ENCODE results near the gene LFNG. TPM values are rescaled to one million over a fixed set of nuclear protein-coding genes. Genes with fewer than 3 reads are reported as not detected.

Gene LFNG, protein sequence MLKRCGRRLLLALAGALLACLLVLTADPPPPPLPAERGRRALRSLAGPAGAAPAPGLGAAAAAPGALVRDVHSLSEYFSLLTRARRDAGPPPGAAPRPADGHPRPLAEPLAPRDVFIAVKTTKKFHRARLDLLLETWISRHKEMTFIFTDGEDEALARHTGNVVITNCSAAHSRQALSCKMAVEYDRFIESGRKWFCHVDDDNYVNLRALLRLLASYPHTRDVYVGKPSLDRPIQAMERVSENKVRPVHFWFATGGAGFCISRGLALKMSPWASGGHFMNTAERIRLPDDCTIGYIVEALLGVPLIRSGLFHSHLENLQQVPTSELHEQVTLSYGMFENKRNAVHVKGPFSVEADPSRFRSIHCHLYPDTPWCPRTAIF
- 12.2 and 16.6 TPM in 2 replicates for total RNA-seq

GRCh38 chr7:2519119-2519930 is at the start of gene LFNG:
TSS of gene LFNG (plus strand) at chr7:2519774. CDS start at chr7:2519862, 88 bp downstream.

DNA sequence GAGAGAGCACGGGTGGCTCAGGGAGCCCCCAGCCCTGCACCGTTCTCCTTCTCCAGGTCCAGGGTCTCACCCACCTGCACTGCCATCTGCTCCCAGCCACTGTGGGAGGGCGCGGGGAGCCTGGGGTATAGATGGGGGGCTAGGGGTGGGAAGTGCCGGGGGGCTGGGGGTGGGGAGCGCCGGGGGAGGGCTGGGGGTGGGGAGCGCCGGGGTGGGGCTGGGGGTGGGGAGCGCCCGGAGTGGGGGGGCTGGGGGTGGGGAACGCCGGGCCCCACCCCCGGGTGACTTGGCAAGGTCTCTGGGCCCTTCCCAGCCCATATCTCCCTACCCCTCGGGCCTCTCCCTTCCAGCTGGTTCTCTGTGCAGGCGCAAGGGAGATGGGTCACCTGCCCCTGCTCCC is 43.3 kb upstream of the LFNG start, which contains the start of gene GRIFIN:
Gene GRIFIN (minus strand): TSS at position 101 of the 400 bp plus-strand sequence. CDS start 15 bp downstream, at position 86.

GRCh38 chr7:2555121-2556052 is 35.8 kb downstream of the LFNG start, which contains the start of gene BRAT1:
TSS of gene BRAT1 (minus strand) at chr7:2555524. CDS start at chr7:2554431, 1,093 bp downstream.

DNA sequence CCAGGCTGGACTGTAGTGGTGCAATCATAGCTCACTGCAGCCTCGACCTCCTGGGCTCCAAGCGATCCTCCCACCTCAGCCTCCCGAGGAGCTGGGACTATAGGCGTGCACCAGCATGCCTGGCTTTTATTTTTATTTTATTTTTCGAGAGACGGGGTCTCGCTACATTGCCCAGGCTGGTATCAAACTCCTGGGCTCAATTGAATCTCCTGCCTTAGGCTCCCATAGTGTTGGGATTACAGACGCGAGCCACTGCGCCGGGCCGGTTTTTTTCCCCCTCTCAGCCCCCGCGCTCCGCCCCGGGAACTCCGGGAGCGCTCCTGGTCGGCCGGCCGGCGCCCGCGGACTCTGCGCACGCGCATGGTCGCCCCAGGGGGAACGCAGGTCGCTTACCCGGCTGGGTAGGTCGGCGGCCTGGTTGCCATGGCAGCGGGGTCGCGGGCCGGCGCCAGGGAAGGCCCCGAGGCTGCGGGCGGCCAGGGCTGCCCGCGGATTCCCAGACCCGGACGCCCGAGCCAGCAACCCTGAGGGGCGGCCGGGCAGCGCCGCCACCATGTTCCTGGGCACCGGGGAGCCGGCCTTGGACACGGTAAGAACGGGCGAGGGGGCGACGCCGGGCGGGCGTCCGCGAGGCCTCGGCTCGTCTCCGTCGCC is 39.2 kb downstream of the LFNG start, which contains the start of gene IQCE:
Gene IQCE (plus strand): TSS at position 351 of the 654 bp plus-strand sequence. CDS start 203 bp downstream, at position 554.

Other genes starting within 250 kb of the LFNG start
- 17.2 and 41.7 TPM in 2 replicates for gene SNX8, start 205.3 kb upstream of the LFNG start, total RNA-seq
- 205 and 273 TPM in 2 replicates for gene EIF3B, start 164.9 kb upstream of the LFNG start, total RNA-seq
- gene CHST12, start 116.2 kb upstream of the LFNG start, total RNA-seq: 4.5 and 10.8 TPM in 2 replicates
- gene GRIFIN, start 43.4 kb upstream of the LFNG start, total RNA-seq: not detected in 2 replicates
- 24.1 and 31.8 TPM in 2 replicates for gene BRAT1, start 35.8 kb downstream of the LFNG start, total RNA-seq
- gene IQCE, start 39.2 kb downstream of the LFNG start, total RNA-seq: 6.8 and 11.7 TPM in 2 replicates
- gene TTYH3, start 112.2 kb downstream of the LFNG start, total RNA-seq: 67.7 and 114 TPM in 2 replicates
- gene AMZ1, start 168.4 kb downstream of the LFNG start, total RNA-seq: 0.30 and 0.37 TPM in 2 replicates